Measurements from ENCODE around the gene KCNJ6.

- TF ChIP-seq, protein P1, sequence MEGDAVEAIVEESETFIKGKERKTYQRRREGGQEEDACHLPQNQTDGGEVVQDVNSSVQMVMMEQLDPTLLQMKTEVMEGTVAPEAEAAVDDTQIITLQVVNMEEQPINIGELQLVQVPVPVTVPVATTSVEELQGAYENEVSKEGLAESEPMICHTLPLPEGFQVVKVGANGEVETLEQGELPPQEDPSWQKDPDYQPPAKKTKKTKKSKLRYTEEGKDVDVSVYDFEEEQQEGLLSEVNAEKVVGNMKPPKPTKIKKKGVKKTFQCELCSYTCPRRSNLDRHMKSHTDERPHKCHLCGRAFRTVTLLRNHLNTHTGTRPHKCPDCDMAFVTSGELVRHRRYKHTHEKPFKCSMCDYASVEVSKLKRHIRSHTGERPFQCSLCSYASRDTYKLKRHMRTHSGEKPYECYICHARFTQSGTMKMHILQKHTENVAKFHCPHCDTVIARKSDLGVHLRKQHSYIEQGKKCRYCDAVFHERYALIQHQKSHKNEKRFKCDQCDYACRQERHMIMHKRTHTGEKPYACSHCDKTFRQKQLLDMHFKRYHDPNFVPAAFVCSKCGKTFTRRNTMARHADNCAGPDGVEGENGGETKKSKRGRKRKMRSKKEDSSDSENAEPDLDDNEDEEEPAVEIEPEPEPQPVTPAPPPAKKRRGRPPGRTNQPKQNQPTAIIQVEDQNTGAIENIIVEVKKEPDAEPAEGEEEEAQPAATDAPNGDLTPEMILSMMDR (IDR thresholded peaks at IDR 0.05) = no peak
- no peak for TF ChIP-seq POLR2AphosphoS5 (IDR thresholded peaks at IDR 0.05)
Measured at GRCh38 chr21:37762606-37763005, 153.7 kb downstream of the KCNJ6 start.
